ENCODE results near the gene PELI1.

PELI1 gene

GRCh38 chr2:64151476-64151875 lies 7.3 kb upstream of the PELI1 start:
- DNase-seq, result no peak

- DNase-seq, result no peak
These were observed 1.5 kb upstream of the PELI1 start for GRCh38 chr2:64145714-64146113.

DNA sequence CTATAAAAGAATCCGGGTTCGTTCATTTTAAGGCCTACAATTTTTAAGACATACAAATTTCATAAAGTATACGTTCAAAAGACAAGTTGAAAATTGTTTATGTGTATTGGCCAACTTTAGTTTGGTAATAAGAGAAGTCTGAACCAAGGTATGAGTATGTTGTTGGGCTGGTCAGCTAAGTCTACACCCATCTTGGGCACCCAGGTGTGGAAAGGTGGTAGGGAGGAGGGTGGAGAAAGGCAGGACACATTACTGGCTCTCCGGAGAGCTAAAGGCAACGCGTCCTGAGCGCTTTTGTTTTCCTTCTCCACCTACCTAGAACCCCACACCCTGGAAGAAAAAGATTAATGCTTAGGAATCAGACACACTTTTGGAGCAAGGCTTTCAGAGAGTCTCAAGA lies 899 bp upstream of the PELI1 start:
- no peak for DNase-seq

GRCh38 chr2:64143169-64144056 lies 807 bp downstream of the PELI1 start:
- no peak for DNase-seq

DNA sequence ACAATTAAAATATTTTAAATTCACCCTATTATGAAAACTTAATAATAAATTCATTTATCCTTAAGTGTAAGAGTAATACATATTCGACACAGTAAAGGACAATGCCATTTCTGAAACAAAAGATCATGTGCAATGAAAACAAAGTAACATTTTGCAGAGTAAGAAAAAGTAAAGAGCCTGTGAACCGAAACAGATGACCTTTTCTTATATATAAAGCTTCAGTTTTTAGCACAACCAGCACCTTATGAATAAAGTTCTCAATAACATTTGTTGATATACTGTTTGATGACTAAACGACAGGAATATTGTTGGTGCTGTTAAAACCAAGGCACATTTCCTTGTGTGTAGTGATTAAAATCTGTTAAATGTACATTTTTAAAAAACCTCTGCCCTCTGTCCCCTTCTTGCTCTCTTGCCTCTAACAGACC lies 1.5 kb downstream of the PELI1 start:
- no peak for DNase-seq

DNA sequence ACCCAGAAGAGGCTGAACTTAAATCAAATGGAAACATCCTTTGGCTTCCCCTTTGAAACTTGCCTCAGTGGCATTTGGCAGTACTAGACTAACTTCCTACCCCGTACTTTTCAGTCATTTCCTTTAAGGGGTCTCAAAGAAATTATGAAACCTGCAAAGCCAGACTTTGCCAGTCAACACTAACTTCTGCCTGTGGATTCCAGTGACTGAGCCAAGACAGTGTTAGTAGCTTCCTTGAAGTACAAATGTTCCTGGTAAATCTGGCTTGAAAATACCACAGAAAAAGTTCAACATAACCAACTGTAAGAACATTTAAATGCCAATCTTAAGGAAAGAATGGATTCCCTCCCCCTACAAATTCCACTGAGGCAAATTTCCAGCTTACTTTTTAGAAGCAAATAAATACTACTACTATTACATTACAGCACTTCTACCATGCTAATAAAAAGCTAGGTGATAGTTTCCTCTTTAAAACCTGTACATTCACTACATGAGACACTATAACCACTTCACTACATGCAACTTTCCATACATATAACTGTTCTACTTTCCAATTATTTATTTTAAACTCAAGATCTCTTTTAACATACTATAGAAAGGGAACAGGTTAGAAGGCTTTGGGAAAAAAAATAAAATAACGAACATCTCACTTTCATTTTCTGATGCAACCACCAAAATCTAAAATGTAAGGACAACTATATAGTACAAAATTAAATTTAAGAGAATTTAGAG lies 2.4 kb downstream of the PELI1 start:
- no peak for DNase-seq

- no peak for DNase-seq
These were observed 3.5 kb downstream of the PELI1 start for GRCh38 chr2:64140665-64141200.

DNA sequence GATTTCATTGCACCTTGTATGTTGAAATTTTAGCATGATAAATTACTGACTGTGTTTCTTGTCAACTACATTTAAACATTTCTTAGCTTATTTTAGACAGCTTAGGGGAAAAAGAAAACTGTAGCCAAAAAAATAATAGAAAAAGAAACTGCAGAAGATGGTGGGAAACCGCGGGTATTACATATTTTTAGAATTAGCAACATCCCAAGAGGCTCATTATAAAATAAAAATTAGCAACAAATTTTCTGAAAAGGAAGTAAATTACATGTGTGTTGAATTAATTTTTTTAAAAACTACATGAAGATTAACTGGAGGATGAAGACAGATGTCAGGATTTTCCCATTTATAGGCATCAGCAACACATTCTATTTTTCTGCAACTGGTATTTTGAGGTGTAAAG lies 4.3 kb downstream of the PELI1 start:
- no peak for DNase-seq

DNA sequence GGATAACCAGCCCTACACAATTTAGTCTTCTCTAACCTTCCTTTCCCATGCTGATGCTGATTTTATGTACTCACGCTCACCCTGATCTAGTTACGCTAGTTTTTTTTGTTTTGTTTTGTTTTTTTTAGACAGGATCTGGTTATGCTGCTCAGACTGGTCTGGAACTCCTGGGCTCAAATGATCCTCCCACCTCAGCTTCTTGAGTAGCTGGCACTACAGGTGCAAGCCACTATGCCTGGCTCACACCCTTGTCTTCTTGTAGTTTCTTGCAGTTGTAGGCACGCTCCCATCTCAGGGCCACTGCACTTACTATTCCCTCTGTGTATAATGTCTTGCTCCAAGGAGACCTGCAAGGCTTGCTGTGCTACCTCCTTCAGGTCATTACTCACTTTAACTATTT lies 6.2 kb downstream of the PELI1 start:
- no peak for DNase-seq

DNA sequence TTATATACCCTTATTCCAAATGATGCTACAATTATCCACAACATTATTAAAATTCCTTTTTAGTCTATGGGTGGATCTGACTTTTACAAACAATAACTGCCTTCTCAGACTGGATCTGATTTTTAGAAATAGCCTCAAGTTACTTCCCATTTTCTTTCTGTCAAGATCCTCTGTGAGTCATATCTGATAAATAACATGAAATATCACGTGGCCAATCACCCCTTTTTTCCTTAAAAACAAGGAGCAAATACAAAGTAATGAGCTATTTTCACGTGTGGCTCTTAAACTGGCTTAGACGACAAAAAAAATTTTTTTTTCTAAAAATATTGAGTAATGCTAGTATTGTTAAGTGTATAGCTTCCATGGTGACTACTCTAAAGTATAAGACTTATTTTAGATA lies 6.7 kb downstream of the PELI1 start:
- DNase-seq, result no peak

DNA sequence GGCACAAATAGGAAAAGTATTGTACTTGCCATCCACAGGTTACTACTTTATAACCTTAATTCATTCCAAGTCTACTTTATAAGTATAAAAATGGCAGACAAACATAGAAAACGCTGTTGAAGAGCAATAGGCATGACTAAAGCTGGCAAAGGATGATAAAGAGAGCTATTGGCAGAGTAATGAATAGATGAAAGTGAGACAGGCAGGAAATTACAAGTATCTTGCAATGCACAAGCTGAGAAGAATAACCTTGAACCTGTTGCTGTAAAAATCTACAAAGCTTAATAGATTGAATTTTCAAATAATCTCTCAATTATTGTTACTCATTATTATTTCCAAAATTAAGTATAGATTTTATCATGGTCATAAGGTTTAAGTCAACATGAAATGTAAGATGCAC lies 8.8 kb downstream of the PELI1 start:
- no peak for DNase-seq

- DNase-seq, result no peak
These were observed 9.4 kb downstream of the PELI1 start for GRCh38 chr2:64134813-64135212.

- DNase-seq, result no peak
These were observed 10.4 kb downstream of the PELI1 start for GRCh38 chr2:64133828-64134227.

DNA sequence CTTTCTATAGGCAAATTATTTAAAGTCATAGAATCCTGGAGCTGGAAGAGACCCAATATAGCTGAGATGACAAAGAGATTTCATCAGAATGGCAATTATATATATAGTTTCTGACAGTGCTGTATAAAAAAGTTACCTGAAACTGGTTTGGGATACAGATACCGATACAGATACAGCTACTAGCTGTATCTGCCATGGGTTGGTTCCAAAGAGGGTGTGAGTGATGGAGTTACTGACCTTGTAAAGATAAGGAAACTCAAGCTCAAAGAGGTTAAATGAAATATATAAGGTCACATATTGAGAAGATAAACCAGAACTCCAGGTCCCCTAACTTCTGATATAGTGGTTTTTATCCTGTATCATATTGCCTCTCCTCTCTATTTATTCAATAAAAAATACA lies 10.9 kb downstream of the PELI1 start:
- no peak for DNase-seq

DNA sequence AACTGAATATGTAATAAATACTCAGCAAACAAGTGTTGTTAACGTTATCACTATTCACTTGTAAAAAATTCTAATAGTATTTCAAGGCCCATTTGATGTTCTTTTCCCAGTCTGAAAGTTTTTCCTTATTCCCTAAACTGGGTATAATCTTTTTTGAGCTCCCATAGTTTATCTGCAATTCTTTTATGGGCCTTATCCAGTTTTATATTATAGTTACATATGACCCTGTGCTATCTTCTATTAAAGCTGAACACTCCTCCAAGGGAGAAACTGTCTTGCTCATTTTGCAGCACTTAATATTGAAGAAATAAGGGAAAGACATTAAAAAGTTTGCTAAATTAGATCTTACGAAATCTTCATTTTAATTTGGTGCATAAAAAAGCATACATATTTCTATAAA lies 13.9 kb downstream of the PELI1 start:
- no peak for DNase-seq

GRCh38 chr2:64128943-64129391 lies 15.3 kb downstream of the PELI1 start:
- no peak for DNase-seq

- no peak for DNase-seq
These were observed 15.8 kb downstream of the PELI1 start for GRCh38 chr2:64128406-64128805.

DNA sequence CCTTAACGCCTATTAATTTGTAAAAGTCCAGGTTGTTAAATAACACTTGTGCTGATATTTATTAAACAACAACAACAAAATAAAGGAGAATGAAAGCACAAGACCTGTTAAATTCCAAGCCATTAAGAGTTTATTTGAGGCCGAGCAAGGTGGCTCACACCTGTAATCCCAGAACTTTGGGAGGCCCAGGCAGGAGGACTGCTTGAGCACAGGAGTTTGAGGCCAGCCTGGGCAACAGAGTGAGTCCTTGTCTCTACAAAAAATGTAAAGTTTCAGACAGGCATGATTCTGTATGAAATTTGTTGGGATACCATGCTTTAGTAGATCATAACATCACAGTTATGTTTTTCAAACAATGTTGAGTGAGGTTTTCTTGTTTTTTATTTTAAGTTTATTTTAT lies 17.1 kb downstream of the PELI1 start:
- no peak for DNase-seq

- DNase-seq, result no peak
These were observed 17.6 kb downstream of the PELI1 start for GRCh38 chr2:64126601-64127000.

DNA sequence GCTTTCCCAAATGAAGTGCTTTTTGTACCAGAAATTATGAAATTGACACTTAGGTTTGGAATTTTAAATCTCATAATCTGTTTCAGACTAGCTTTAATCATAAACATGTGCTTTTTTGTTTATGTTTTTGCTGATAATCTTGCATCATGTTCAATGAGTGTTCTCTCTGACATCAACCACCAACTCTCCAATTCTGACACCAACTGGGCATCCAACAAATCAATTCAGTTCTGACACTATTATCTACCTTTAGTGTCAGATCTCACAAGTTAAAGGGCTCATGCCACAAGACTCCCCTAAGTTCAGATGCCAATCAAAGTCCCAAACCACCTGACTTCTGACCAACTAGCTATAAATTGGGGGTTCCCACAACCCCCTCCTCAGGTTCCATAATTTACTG lies 19.6 kb downstream of the PELI1 start:
- DNase-seq, result no peak

DNA sequence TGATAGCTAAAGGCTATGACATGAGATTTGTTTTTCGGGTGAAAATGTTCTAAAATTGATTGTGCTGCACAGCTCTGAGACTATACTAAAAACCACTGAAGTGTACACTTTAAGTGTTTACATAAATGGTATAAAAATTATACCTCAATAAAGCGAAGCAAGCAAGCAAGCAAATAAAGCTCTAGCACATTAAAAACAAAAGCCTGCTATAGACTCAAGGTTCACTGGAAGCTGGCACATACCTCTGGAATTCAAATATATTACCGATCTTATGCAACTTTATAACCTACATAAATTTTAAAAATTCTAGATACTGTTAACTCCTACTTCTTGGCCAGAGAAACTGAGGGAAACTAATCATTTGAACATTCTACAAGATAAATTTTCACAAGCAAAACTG lies 20.1 kb downstream of the PELI1 start:
- no peak for DNase-seq

DNA sequence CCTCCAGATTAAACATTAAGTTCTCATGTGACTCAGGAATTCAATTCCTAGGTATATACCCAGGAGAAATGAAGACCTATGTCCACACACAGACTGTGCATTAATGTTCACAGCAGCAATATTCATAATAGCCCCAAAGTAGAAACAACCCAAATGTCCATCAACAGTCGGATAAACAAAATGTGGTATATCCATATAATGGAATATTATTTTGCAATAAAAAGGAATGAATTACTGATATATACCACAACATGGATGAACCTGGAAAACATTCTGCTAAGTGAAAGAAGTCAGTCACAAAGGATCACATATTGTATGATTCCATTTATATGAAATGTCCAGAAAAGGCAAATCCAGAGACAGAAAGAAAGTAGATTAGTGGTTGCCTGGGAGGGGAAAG lies 20.5 kb downstream of the PELI1 start:
- no peak for DNase-seq

DNA sequence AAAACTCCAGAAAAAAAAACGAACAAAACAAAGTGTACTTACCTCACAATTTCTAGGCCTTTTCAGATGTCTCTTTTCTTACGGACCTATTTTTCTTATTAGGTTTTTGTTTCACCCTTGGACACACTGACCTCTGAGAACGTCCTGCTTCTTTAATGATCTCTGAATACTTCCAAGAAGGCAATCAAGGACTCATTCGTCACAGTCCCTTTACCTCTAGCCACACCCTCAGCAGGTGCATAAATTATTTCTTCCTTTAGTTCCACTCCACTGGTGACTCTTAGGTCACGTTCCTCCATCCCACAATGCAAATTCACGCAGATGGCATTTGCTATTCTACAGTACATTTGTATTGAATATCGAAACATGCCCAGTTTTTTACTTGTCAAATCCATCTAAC lies 21.9 kb downstream of the PELI1 start:
- DNase-seq, result no peak

- DNase-seq, result no peak
These were observed 23.3 kb downstream of the PELI1 start for GRCh38 chr2:64120928-64121327.

Measured in NK-92 treated with Interleukin-12 subunit alpha and Interleukin-12 subunit beta, amount 100 ng/mL, for 24 hours (cell line).